ENCODE results near the gene HSPA1L. TPM values are rescaled to one million over a fixed set of nuclear protein-coding genes. Genes with fewer than 3 reads are reported as not detected.

The HSPA1L gene
- total and polyA plus RNA-seq, 2 experiments from 2014 or later: 1.0 to 1.4 TPM

GRCh38 chr6:31837369-31838113 is 22.5 kb upstream of the HSPA1L start:
- Histone ChIP-seq H3K9me3 (ENCODE audit: low read depth) (no peaks in the 10 kb centered on the region), H3K27ac (peak overlapping the region; percentile 88), H3K79me2 (peaks cover 54% of the 10 kb centered on the region), H2AFZ (no peak overlapping the region), H3K9me2 (replicated peaks; ENCODE audit: insufficient read depth) (no peaks in the 10 kb centered on the region), H4K20me1 (ENCODE audit: insufficient read depth, poor library complexity, severe bottlenecking) (peaks cover 29% of the 10 kb centered on the region), H3K4me3 (peak overlapping the region; percentile 62), H3K4me2 (peak overlapping the region; percentile 82), H3K4me1 (ENCODE audit: insufficient read depth) (peaks cover 19% of the 10 kb centered on the region), H3K27me3 (no peaks in the 10 kb centered on the region), H3K36me3 (replicated peaks; ENCODE audit: insufficient read depth, low read depth) (no peaks in the 10 kb centered on the region)
- no peak for DNase-seq (ENCODE audit: low spot score)
- TF ChIP-seq EZH2 (IDR thresholded peaks at IDR 0.05; ENCODE audit: borderline replicate concordance): no peak
- TF ChIP-seq EZH2phosphoT487 (IDR thresholded peaks at IDR 0.05; ENCODE audit: low read depth, severe bottlenecking, unreplicated experiment): no peak
- no peak for TF ChIP-seq CTCF (IDR thresholded peaks at IDR 0.05; ENCODE audit: poor library complexity)
- 35% methylated on average over 1 of the region's 1 CpG for WGBS (ENCODE audit: low lambda C conversion rate, missing lambda C conversion rate)

- TF ChIP-seq CTCF (IDR thresholded peaks at IDR 0.05; ENCODE audit: poor library complexity) (peak; percentile 13), EZH2 (IDR thresholded peaks at IDR 0.05; ENCODE audit: borderline replicate concordance) (no peak)
- Histone ChIP-seq H3K9me2 (replicated peaks; ENCODE audit: insufficient read depth) (no peaks in the 10 kb centered on the region), H3K4me1 (ENCODE audit: insufficient read depth) (peaks cover 19% of the 10 kb centered on the region), H4K20me1 (ENCODE audit: insufficient read depth, poor library complexity, severe bottlenecking) (peaks cover 29% of the 10 kb centered on the region), H3K4me2 (peak overlapping the region; percentile 82), H3K4me3 (peak overlapping the region; percentile 62), H3K27ac (peak overlapping the region; percentile 88), H3K9me3 (ENCODE audit: low read depth) (no peaks in the 10 kb centered on the region), H3K36me3 (replicated peaks; ENCODE audit: insufficient read depth, low read depth) (no peaks in the 10 kb centered on the region), H3K27me3 (no peaks in the 10 kb centered on the region), H2AFZ (no peak overlapping the region), H3K79me2 (peaks cover 59% of the 10 kb centered on the region)
- peak; percentile 49 for DNase-seq (ENCODE audit: low spot score)
- WGBS (ENCODE audit: low lambda C conversion rate, missing lambda C conversion rate): 10% methylated on average over 12 of the region's 12 CpGs
These were observed 21.6 kb upstream of the HSPA1L start for GRCh38 chr6:31836474-31837368.

GRCh38 chr6:31836047-31836473 is 21.0 kb upstream of the HSPA1L start:
- H3K4me2 ChIP-seq: peak overlapping the region; percentile 82
- peak overlapping the region; percentile 88 for H3K27ac ChIP-seq
- H3K79me2 ChIP-seq: peaks cover 66% of the 10 kb centered on the region
- H3K4me1 ChIP-seq (ENCODE audit: insufficient read depth): peaks cover 26% of the 10 kb centered on the region
- no peak for DNase-seq (ENCODE audit: low spot score)
- WGBS (ENCODE audit: low lambda C conversion rate, missing lambda C conversion rate): 7% methylated on average over 14 of the region's 14 CpGs
- no peaks in the 10 kb centered on the region for H3K36me3 ChIP-seq (replicated peaks; ENCODE audit: insufficient read depth, low read depth)
- no peak overlapping the region for H2AFZ ChIP-seq
- no peaks in the 10 kb centered on the region for H3K9me3 ChIP-seq (ENCODE audit: low read depth)
- peaks cover 29% of the 10 kb centered on the region for H4K20me1 ChIP-seq (ENCODE audit: insufficient read depth, poor library complexity, severe bottlenecking)
- no peak for TF ChIP-seq CTCF (IDR thresholded peaks at IDR 0.05; ENCODE audit: poor library complexity)
- TF ChIP-seq EZH2phosphoT487 (IDR thresholded peaks at IDR 0.05; ENCODE audit: low read depth, severe bottlenecking, unreplicated experiment): no peak
- no peak for TF ChIP-seq EZH2 (IDR thresholded peaks at IDR 0.05; ENCODE audit: borderline replicate concordance)
- no peaks in the 10 kb centered on the region for H3K9me2 ChIP-seq (replicated peaks; ENCODE audit: insufficient read depth)
- H3K27me3 ChIP-seq: no peaks in the 10 kb centered on the region
- H3K4me3 ChIP-seq: peak overlapping the region; percentile 62
